K562 (cell line): ENCODE data around the gene TBXAS1. TPM values are rescaled to one million over a fixed set of nuclear protein-coding genes. Genes with fewer than 3 reads are reported as not detected.
A peak's percentile ranks its signal among the peaks of the same experiment; 100 is the strongest.

Experiments
- ERF ChIP-seq: fragments of 450-650 bp; formaldehyde crosslinking; IDR thresholded peaks from 2 replicates; pipeline ENCODE4 v1.4.0; 2020; ENCODE audit warnings: mild to moderate bottlenecking, mixed read lengths
- ETS2 ChIP-seq: IDR thresholded peaks from 2 replicates; pipeline ENCODE4 v1.6.1; 2016; ENCODE audit warnings: borderline replicate concordance, missing genetic modification characterization, mild to moderate bottlenecking, moderate library complexity, missing compliant biosample characterization; ENCODE audit not compliant: poor library complexity, severe bottlenecking
- FOXK1 ChIP-seq: sonication (generic); formaldehyde crosslinking; IDR thresholded peaks from 2 replicates; pipeline ENCODE4 v1.8.0; 2022; ENCODE audit warnings: missing genetic modification reagents, mild to moderate bottlenecking, borderline replicate concordance
- KHSRP ChIP-seq: fragments of 450-650 bp; IDR thresholded peaks from 2 replicates; pipeline ENCODE4 v1.6.1; 2017
- PTRF ChIP-seq: fragments of 450-650 bp; IDR thresholded peaks from 2 replicates; pipeline ENCODE4 v1.6.1; 2016; ENCODE audit warnings: mild to moderate bottlenecking, missing genetic modification characterization, missing compliant biosample characterization
- SIX5 ChIP-seq, 2 experiments: IDR thresholded peaks; 2 replicates each; pipeline ENCODE4 v1.6.1; 2011; ENCODE audit warnings: low read length in 2 of 2, borderline replicate concordance in 1 of 2, low read depth in 1 of 2, mild to moderate bottlenecking in 1 of 2, moderate library complexity in 1 of 2; ENCODE audit not compliant: insufficient read depth in 1 of 2
- TAL1 ChIP-seq: fragments of 450-650 bp; IDR thresholded peaks from 2 replicates; pipeline ENCODE4 v1.6.1; 2016; ENCODE audit warnings: mild to moderate bottlenecking
- TSC22D4 ChIP-seq: fragments of 450-650 bp; IDR thresholded peaks from 2 replicates; pipeline ENCODE4 v1.6.1; 2016; ENCODE audit warnings: missing genetic modification characterization, missing biosample characterization, control low read depth
- ZKSCAN3 ChIP-seq: fragments of 250-450 bp; sonication (Bioruptor Pico); IDR thresholded peaks from 2 replicates; pipeline ENCODE4 v1.4.0; 2020
- ZNF707 ChIP-seq: fragments of 250-450 bp; sonication (Bioruptor Pico); conservative IDR thresholded peaks from 2 replicates; pipeline ENCODE4 v1.8.0; 2022; ENCODE audit warnings: inconsistent platforms, mild to moderate bottlenecking, moderate library complexity
- ZNF764 ChIP-seq: fragments of 250-450 bp; sonication (Bioruptor Pico); IDR thresholded peaks from 2 replicates; pipeline ENCODE4 v1.4.0; 2020; ENCODE audit warnings: low read depth, mild to moderate bottlenecking, moderate library complexity
- ZNF79 ChIP-seq: fragments of 250-450 bp; sonication (Bioruptor Pico); IDR thresholded peaks from 2 replicates; pipeline ENCODE4 v1.4.0; 2020; ENCODE audit warnings: low read depth, mild to moderate bottlenecking, moderate library complexity
- polyA plus RNA-seq, 8 experiments: library from polyadenylated mRNA; depleted of rRNA in 4 of 8; stranded (reverse) in 5 of 8; unstranded in 3 of 8; fragments of >200 nt; fragmentation: Nextera tagmentation in 2 of 8; fragmentation: Illumina TruSeq in 1 of 8; extraction: Ambion mirVana in 2 of 8; extraction: Trizol in 1 of 8; gene quantifications; 2 replicates each; pipeline versions ENCODE4 v1.2.1 to v1.2.3, GENCODE V29; 2011 to 2014; ENCODE audit warnings: inconsistent platforms in 1 of 8, missing spikeins in 1 of 8
- total RNA-seq, 7 experiments: library from RNA; depleted of rRNA in 6 of 7; stranded (reverse); fragments of >200 nt in 6 of 7; fragmentation: Illumina TruSeq in 2 of 7; extraction: Trizol in 2 of 7; gene quantifications; 2 replicates each; pipeline versions ENCODE4 v1.2.1 to v1.2.3, GENCODE V29; 2011 to 2021; ENCODE audit warnings: low replicate concordance in 1 of 7
- TF ChIP-seq, protein P1 (sequence below): fragments of 250-450 bp; sonication (Bioruptor Pico); IDR thresholded peaks from 2 replicates; pipeline ENCODE4 v1.5.0; 2021; ENCODE audit warnings: mild to moderate bottlenecking, moderate library complexity
- TF ChIP-seq, protein P2 (sequence below): sonication (generic); IDR thresholded peaks from 2 replicates; pipeline ENCODE4 v1.6.1; 2016
- TF ChIP-seq, protein P3 (sequence below), 3 experiments: fragments of 200-800 bp in 1 of 3; sonication (Bioruptor generic) in 1 of 3; sonication (generic) in 1 of 3; formaldehyde crosslinking in 1 of 3; IDR thresholded peaks; 2 replicates each; pipeline versions ENCODE4 v1.6.1 to v1.8.0; 2016 to 2022; ENCODE audit warnings: mild to moderate bottlenecking in 2 of 3, missing compliant biosample characterization in 2 of 3, missing genetic modification characterization in 2 of 3, missing genetic modification reagents in 1 of 3
- TF ChIP-seq, protein P4 (sequence below): fragments of 450-650 bp; formaldehyde crosslinking; IDR thresholded peaks from 2 replicates; pipeline ENCODE4 v1.4.0; 2020; ENCODE audit warnings: mild to moderate bottlenecking, moderate library complexity

Gene TBXAS1
- total and polyA plus RNA-seq, 9 of the 15 experiments (the other 6 are each of a cell fraction or from before 2014, with no cell fraction given) = 1.1 to 8.3 (median 1.9) TPM

DNA sequence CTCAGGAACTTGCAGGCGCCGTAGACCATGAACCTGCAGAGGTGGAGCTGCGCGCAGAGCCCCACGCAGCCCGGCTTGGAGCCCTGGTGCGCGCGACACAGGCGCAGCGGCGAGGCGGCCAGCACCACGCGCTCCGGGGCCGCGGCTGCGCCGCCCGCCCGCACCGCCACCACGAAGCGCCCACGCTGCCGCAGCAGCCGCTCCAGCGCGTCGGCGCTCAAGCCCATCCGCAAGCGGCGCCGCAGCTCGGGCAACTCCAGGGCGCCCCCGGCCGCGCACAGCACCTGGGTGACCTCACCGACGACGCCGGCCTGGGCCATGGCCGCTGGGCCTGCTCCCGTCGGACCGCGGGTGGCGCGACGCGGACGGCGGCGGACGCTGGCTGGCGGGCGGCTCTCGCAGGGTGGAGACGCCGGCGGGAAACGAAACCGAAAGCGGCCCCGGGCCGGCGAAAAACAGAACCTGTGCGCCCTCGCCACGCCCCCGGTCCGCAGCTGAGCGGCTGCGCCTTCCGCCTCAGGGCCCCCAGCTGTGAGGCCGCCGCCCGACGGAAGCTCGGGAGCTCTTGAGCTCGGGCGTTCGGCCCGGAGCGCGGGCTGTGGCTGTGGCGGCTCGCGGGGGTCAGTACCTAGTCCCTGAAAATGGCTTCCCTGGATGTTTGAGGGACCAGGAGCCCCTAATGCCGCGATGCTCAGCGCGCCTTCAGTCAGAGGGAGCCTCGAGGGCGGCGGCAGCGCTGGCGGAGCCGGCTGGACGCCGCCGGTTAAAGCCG is 233.7 kb downstream of the TBXAS1 start, which contains the start of gene PARP12 (continued):
- TF ChIP-seq, protein P1, sequence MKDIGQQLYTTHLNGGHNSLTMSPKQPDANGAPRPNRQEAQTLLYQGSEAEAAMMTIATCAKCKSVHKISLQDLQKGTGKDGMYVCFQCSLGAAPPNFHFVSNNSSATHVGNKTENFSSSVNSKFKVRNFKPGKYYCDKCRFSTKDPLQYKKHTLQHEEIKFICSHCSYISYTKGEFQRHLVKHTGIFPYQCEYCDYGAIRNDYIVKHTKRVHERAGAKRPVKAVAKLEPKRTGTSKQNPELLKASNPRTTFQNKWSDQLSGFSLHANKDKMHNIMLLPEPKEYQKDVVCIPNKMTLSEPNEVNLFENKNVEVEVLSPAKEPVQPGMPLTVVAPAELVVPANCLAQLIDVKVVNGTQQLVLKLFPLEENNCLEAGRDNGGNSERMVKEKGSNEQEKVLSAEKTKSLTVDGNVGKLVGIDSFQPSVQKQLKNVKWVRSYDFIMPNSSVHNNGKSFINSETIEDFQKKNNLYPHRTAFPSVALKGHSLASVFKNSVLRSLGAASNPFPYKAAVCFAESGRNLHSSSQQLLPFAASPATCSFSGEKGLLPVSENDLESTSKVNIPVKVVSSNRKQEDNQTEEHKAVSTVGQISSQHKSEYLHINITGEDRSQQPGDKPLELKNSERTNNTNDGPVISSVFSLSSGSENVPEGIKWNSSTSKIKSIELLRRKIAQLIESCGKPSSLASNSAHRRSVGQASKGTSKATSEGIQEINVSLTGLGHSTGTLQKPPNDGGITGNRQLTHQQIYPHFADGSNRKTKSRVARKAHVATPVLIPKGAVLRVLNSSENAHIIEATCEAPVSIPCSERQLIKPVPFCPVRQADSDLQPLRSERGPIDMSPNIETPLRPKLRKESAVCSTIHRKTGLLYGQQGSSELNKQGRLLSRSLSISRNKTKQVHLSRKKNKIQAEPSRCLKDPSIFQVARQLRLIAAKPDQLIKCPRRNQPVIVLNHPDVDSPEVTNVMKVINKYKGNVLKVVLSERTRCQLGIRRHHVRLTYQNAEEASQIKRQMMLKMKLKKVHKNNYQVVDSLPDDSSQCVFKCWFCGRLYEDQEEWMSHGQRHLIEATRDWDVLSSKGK = no peak
- no peak for TF ChIP-seq KHSRP
- TF ChIP-seq TSC22D4 (tag) = no peak
- no peak for TF ChIP-seq ZNF707 (CRISPR knock-in tag)
- no peak for TF ChIP-seq PTRF (tag)
- TF ChIP-seq ZKSCAN3 (CRISPR knock-in tag) = no peak
- peak; percentile 94; the same call in 1 of the 2 replicates for TF ChIP-seq FOXK1 (CRISPR knock-in tag)
- TF ChIP-seq ETS2 (tag) = no peak
- no peak for TF ChIP-seq SIX5 (IDR thresholded peaks at IDR 0.05; ENCODE audit: borderline replicate concordance in 1 of 2, insufficient read depth in 1 of 2, low read depth in 1 of 2, low read length in 2 of 2)
- no peak for TF ChIP-seq ZNF79 (CRISPR knock-in tag)
- TF ChIP-seq ZNF764 (CRISPR knock-in tag) = no peak
- TF ChIP-seq, protein P2, sequence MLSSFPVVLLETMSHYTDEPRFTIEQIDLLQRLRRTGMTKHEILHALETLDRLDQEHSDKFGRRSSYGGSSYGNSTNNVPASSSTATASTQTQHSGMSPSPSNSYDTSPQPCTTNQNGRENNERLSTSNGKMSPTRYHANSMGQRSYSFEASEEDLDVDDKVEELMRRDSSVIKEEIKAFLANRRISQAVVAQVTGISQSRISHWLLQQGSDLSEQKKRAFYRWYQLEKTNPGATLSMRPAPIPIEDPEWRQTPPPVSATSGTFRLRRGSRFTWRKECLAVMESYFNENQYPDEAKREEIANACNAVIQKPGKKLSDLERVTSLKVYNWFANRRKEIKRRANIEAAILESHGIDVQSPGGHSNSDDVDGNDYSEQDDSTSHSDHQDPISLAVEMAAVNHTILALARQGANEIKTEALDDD = no peak
- TF ChIP-seq, protein P3, sequence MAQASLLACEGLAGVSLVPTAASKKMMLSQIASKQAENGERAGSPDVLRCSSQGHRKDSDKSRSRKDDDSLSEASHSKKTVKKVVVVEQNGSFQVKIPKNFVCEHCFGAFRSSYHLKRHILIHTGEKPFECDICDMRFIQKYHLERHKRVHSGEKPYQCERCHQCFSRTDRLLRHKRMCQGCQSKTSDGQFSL (CRISPR knock-in tag; IDR thresholded peaks at IDR 0.05) = no peak; the same call in 1 of the 2 replicates
- TF ChIP-seq, protein P3 (tag; IDR thresholded peaks at IDR 0.05) = no peak
- no peak for TF ChIP-seq TAL1
- TF ChIP-seq, protein P4, sequence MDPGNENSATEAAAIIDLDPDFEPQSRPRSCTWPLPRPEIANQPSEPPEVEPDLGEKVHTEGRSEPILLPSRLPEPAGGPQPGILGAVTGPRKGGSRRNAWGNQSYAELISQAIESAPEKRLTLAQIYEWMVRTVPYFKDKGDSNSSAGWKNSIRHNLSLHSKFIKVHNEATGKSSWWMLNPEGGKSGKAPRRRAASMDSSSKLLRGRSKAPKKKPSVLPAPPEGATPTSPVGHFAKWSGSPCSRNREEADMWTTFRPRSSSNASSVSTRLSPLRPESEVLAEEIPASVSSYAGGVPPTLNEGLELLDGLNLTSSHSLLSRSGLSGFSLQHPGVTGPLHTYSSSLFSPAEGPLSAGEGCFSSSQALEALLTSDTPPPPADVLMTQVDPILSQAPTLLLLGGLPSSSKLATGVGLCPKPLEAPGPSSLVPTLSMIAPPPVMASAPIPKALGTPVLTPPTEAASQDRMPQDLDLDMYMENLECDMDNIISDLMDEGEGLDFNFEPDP (CRISPR knock-in tag) = no peak
- peak; percentile 85 for TF ChIP-seq ERF (CRISPR knock-in tag)
